Neural cell (in vitro differentiated cells): ENCODE data around the gene ZNF879. TPM values are rescaled to one million over a fixed set of nuclear protein-coding genes. Genes with fewer than 3 reads are reported as not detected.

Source experiments
- H2AFZ ChIP-seq: fragments of 200-600, 300-800 bp; sonication (generic), shearing (Covaris generic); 2 replicates; pipeline ENCODE4 v1.6.0; 2014; ENCODE audit warnings: low read depth, mild to moderate bottlenecking, antibody characterized with exemption, low read length, moderate library complexity
- H3F3A ChIP-seq: fragments of 200-600 bp; shearing (Covaris generic); 2 replicates; pipeline ENCODE4 v1.6.1; 2016; ENCODE audit warnings: mild to moderate bottlenecking, moderate library complexity, mixed read lengths, antibody characterized with exemption, low read length; ENCODE audit not compliant: insufficient read depth, poor library complexity, severe bottlenecking
- H3K27ac ChIP-seq: fragments of 200-600, 300-800 bp; sonication (generic), shearing (Covaris generic); 2 replicates; pipeline ENCODE4 v1.5.1; 2014; ENCODE audit warnings: mild to moderate bottlenecking, low read length, moderate library complexity
- H3K27me3 ChIP-seq: fragments of 300-800, 200-600 bp; sonication (generic), shearing (Covaris generic); 2 replicates; pipeline ENCODE4 v1.6.0; 2014; ENCODE audit warnings: mild to moderate bottlenecking, low read depth, low read length, moderate library complexity; ENCODE audit not compliant: insufficient read depth
- H3K36me3 ChIP-seq: fragments of 300-800, 200-600 bp; sonication (generic), shearing (Covaris generic); 2 replicates; pipeline ENCODE4 v1.5.1; 2014; ENCODE audit warnings: mild to moderate bottlenecking, antibody characterized with exemption, low read length, moderate library complexity; ENCODE audit not compliant: insufficient read depth
- H3K4me2 ChIP-seq: fragments of 300-800, 200-600 bp; sonication (generic), shearing (Covaris generic); 2 replicates; pipeline ENCODE4 v1.6.0; 2014; ENCODE audit warnings: mild to moderate bottlenecking, low read length
- H3K4me3 ChIP-seq: fragments of 300-800, 200-600 bp; sonication (generic), shearing (Covaris generic); 2 replicates; pipeline ENCODE4 v1.5.1; 2014; ENCODE audit warnings: mild to moderate bottlenecking, low read length, moderate library complexity
- H3K79me2 ChIP-seq: fragments of 200-600 bp; shearing (Covaris generic); replicated peaks from 2 replicates; pipeline ENCODE4 v1.6.0; 2014; ENCODE audit warnings: mild to moderate bottlenecking, low read length, moderate library complexity; ENCODE audit not compliant: insufficient read depth
- H3K9ac ChIP-seq: fragments of 300-800, 200-600 bp; sonication (generic), shearing (Covaris generic); 2 replicates; pipeline ENCODE4 v1.6.1; 2016; ENCODE audit warnings: mild to moderate bottlenecking, low read length, mixed read lengths
- H3K9me2 ChIP-seq: fragments of 200-600 bp; shearing (Covaris generic); 2 replicates; pipeline ENCODE4 v1.6.1; 2016; ENCODE audit warnings: mild to moderate bottlenecking, low read length, mixed read lengths; ENCODE audit not compliant: insufficient read depth
- H3K9me3 ChIP-seq: fragments of 200-600, 300-800 bp; sonication (generic), shearing (Covaris generic); 2 replicates; pipeline ENCODE4 v1.6.1; 2016; ENCODE audit warnings: mild to moderate bottlenecking, mixed run types, low read length, moderate library complexity, mixed read lengths
- H4K20me1 ChIP-seq: fragments of 200-600 bp; shearing (Covaris generic); 2 replicates; pipeline ENCODE4 v1.6.1; 2016; ENCODE audit warnings: mild to moderate bottlenecking, mixed run types; ENCODE audit not compliant: insufficient read depth
- CTCF ChIP-seq: fragments of 450-650 bp; IDR thresholded peaks from 2 replicates; pipeline ENCODE4 v1.5.1; 2014; ENCODE audit warnings: antibody characterized with exemption, mild to moderate bottlenecking, moderate library complexity; ENCODE audit not compliant: poor library complexity, severe bottlenecking
- EZH2 ChIP-seq: fragments of 200-600, 300-800 bp; shearing (Covaris generic), sonication (generic); IDR thresholded peaks from 2 replicates; pipeline ENCODE4 v1.6.1; 2014; ENCODE audit warnings: antibody characterized with exemption, low read length, borderline replicate concordance, mild to moderate bottlenecking; ENCODE audit not compliant: insufficient read depth, poor library complexity, severe bottlenecking
- TAF1 ChIP-seq: IDR thresholded peaks from 2 replicates; pipeline ENCODE4 v1.6.1; 2012; ENCODE audit warnings: low read depth
- polyA plus RNA-seq: library from polyadenylated mRNA; depleted of rRNA; stranded (reverse); fragments of >200 nt; gene quantifications from 2 replicates; pipeline ENCODE4 v1.2.3, GENCODE V29; 2014
- TF ChIP-seq, protein P1 (sequence below): IDR thresholded peaks from 2 replicates; pipeline ENCODE4 v1.6.1; 2012; ENCODE audit warnings: borderline replicate concordance

The ZNF879 gene
- polyA plus RNA-seq, 1 donor from 2014 or later: 18.7 TPM

GRCh38 chr5:179080724-179081123, 57.1 kb downstream of the ZNF879 start:
- no peak overlapping the region for H2AFZ ChIP-seq
- H3K4me3 ChIP-seq: no peak overlapping the region
- peaks cover 21% of the 10 kb centered on the region for H3K9me3 ChIP-seq
- no peaks in the 10 kb centered on the region for H3F3A ChIP-seq
- H3K27me3 ChIP-seq: no peaks in the 10 kb centered on the region
- no peaks in the 10 kb centered on the region for H4K20me1 ChIP-seq
- no peak overlapping the region for H3K27ac ChIP-seq
- H3K9me2 ChIP-seq: no peaks in the 10 kb centered on the region
- no peak overlapping the region for H3K9ac ChIP-seq
- H3K79me2 ChIP-seq: no peaks in the 10 kb centered on the region
- TF ChIP-seq, protein P1, sequence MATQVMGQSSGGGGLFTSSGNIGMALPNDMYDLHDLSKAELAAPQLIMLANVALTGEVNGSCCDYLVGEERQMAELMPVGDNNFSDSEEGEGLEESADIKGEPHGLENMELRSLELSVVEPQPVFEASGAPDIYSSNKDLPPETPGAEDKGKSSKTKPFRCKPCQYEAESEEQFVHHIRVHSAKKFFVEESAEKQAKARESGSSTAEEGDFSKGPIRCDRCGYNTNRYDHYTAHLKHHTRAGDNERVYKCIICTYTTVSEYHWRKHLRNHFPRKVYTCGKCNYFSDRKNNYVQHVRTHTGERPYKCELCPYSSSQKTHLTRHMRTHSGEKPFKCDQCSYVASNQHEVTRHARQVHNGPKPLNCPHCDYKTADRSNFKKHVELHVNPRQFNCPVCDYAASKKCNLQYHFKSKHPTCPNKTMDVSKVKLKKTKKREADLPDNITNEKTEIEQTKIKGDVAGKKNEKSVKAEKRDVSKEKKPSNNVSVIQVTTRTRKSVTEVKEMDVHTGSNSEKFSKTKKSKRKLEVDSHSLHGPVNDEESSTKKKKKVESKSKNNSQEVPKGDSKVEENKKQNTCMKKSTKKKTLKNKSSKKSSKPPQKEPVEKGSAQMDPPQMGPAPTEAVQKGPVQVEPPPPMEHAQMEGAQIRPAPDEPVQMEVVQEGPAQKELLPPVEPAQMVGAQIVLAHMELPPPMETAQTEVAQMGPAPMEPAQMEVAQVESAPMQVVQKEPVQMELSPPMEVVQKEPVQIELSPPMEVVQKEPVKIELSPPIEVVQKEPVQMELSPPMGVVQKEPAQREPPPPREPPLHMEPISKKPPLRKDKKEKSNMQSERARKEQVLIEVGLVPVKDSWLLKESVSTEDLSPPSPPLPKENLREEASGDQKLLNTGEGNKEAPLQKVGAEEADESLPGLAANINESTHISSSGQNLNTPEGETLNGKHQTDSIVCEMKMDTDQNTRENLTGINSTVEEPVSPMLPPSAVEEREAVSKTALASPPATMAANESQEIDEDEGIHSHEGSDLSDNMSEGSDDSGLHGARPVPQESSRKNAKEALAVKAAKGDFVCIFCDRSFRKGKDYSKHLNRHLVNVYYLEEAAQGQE: no peak
- TF ChIP-seq CTCF (no peak), EZH2 (no peak), TAF1 (no peak)
- H3K36me3 ChIP-seq: no peaks in the 10 kb centered on the region
- H3K4me2 ChIP-seq: no peak overlapping the region

Other genes with a start within 250 kb of the ZNF879 start
- 30.0 and 35.1 TPM in 2 replicates for gene ZNF354B, start 163.9 kb upstream of the ZNF879 start, polyA plus RNA-seq
- 7.6 and 14.5 TPM in 2 replicates for gene ZFP2, start 127.9 kb upstream of the ZNF879 start, polyA plus RNA-seq
- gene ZNF454, start 82.6 kb upstream of the ZNF879 start, polyA plus RNA-seq: 0.61 and 1.1 TPM in 2 replicates
- gene GRM6, start 28.5 kb upstream of the ZNF879 start, polyA plus RNA-seq: not detected in 2 replicates
- 4.4 and 6.1 TPM in 2 replicates for gene ZNF354C, start 36.6 kb downstream of the ZNF879 start, polyA plus RNA-seq